Esophagus (tissue), 2 donors: Measurements from ENCODE around the gene PALM. TPM values are rescaled to one million over a fixed set of nuclear protein-coding genes. Genes with fewer than 3 reads are reported as not detected.

Source experiments
- H3K27ac ChIP-seq, 2 donors: one replicate each; pipeline ENCODE4 v1.5.1; 2013; ENCODE audit warnings: low read depth in 2 of 2, mild to moderate bottlenecking in 2 of 2, inconsistent platforms in 1 of 2, low read length in 1 of 2, moderate library complexity in 1 of 2
- H3K27me3 ChIP-seq, 2 donors: one replicate each; pipeline ENCODE4 v1.6.1; 2013; ENCODE audit warnings: low read length in 2 of 2, control low read depth in 1 of 2, mild to moderate bottlenecking in 1 of 2; ENCODE audit not compliant: insufficient read depth in 2 of 2, control insufficient read depth in 1 of 2
- H3K36me3 ChIP-seq, 2 donors: one replicate each; pipeline ENCODE4 v1.6.1; 2013; ENCODE audit warnings: low read length in 1 of 2; ENCODE audit not compliant: control insufficient read depth in 2 of 2, insufficient read depth in 2 of 2
- H3K4me1 ChIP-seq, 2 donors: one replicate each; pipeline ENCODE4 v1.6.1; 2013; ENCODE audit warnings: low read length in 1 of 2; ENCODE audit not compliant: control insufficient read depth in 2 of 2, insufficient read depth in 2 of 2
- H3K4me3 ChIP-seq, 2 donors: one replicate each; pipeline ENCODE4 v1.5.1; 2013; ENCODE audit warnings: low read length in 2 of 2, mild to moderate bottlenecking in 2 of 2, low read depth in 1 of 2, moderate library complexity in 1 of 2
- H3K9me3 ChIP-seq, 2 donors: one replicate each; pipeline ENCODE4 v1.6.1; 2013; ENCODE audit warnings: mild to moderate bottlenecking in 2 of 2, low read depth in 1 of 2, low read length in 1 of 2, moderate library complexity in 1 of 2; ENCODE audit not compliant: control insufficient read depth in 2 of 2, insufficient read depth in 1 of 2
- WGBS, 2 donors: extraction: QIAGEN DNeasy Blood & Tissue Kit; methylation state at CpG; one replicate each; pipeline ENCODE4 v1.1.7; 2013; 5-methylcytosine and 5-hydroxymethylcytosine counted together
- polyA plus RNA-seq, 2 donors: library from polyadenylated mRNA; stranded (reverse); fragments of 200-250 nt; gene quantifications; one replicate each; pipeline ENCODE4 v1.2.3, GENCODE V29; 2013
- donor health status: healthy with polysubstance abuse.
- donor health status: Bipolar disorder and iron deficiency.

Gene PALM, protein sequence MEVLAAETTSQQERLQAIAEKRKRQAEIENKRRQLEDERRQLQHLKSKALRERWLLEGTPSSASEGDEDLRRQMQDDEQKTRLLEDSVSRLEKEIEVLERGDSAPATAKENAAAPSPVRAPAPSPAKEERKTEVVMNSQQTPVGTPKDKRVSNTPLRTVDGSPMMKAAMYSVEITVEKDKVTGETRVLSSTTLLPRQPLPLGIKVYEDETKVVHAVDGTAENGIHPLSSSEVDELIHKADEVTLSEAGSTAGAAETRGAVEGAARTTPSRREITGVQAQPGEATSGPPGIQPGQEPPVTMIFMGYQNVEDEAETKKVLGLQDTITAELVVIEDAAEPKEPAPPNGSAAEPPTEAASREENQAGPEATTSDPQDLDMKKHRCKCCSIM
- polyA plus RNA-seq, result 1 to 10 TPM; 4.8 to 7.6 TPM

DNA sequence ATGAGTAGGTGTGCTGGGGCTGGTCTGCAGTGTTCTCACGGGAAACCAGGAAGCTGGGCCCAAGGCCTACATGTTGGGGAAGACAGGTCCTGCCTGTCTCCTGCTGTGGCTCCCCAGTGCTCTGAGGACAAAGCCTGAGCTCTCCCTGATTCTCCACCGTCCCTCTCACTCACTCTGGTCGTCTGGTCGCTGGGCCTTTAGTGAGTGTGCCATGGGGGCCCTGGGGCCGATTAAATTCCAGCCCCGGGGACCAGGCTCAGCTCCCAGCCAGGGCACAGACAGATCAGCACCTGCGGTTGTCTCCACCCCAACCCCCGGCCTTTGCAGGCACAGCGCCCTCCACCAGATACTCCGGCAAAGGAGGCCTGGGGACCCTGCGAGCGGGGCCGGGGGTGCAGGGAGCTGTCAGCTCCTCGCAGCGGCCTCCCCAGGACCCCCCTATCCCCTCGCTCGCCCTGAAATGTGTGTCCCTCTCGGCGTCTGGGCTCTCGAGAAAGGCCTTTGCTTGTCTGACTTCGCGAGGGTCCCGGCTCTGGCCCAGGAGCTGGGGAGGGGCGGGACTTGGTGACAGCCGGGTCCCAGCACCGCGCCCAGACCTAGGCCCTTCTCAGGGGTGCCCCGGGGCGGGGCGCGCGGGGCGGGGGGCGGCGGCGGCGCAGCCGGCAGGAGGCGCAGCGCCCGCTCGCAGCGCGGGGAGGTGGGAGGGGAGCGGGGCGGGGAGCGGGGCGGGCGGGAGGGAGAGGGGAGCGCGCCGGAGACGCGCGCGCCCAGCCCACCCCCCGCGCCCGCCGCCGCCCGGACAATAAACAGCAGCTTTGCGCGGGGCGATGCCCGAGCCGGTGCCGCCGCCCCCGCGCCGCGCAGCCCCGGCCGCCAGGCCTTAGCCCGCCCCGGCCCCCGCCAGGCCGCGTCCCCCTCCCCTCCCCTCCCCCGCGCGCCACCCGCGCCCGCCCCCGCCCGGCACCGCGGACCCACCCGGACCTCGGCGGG, at the start of gene PALM:
TSS of gene PALM (plus strand) at position 782 of the 990 bp plus-strand sequence. CDS start 212 bp downstream, outside the sequence.
- peaks cover 0 to 10% of the 10 kb centered on the region in 2 donors for H3K4me1 ChIP-seq
- H3K27ac ChIP-seq, result peak within 1 kb of the TSS; percentile 63 to 69
- H3K36me3 ChIP-seq, result no peaks in the 10 kb centered on the region
- H3K4me3 ChIP-seq, result peak within 1 kb of the TSS; percentile 51 to 58
- WGBS, 2 donors, result 7 to 15% methylated on average over 42 to 80 of the region's 93 CpGs
- H3K9me3 ChIP-seq, result peaks cover 6% of the 10 kb centered on the region in 2 donors
- H3K27me3 ChIP-seq, result peaks cover 0 to 3% of the 10 kb centered on the region in 2 donors

DNA sequence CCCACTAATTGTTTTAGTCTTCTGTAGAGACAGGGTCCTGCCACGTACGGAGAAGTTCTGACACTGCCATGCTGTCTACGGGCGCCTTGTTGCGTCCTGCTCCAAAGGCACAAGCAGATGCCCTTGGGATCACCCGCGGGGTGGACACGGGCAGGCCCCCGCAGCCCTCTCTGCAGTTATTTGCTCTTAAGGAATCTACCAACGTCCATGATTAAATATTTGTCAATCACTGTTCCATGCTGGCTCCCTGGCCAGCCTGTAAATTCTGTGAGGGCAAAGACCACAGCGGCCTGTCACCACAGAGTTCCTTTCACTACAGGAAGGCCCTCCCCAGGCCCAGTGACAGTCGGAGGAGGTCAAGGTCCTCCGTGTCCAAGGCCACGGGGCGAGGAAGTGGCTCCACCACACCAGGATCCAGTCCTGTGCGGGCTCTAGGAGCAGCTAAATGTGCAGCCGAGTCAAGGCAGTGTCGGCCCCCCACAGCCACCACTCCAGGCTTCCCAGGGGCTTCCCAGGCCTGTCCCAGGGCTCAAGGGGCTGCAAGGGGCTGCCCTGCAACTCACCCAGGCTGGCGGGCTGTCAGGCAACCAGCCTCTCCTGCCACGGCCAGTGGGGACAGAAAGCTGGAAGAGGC, 47.8 kb upstream of the PALM start:
- H3K9me3 ChIP-seq, result no peaks in the 10 kb centered on the region
- H3K36me3 ChIP-seq, result peaks cover 0 to 11% of the 10 kb centered on the region in 2 donors
- H3K27me3 ChIP-seq, result no peaks in the 10 kb centered on the region
- H3K4me3 ChIP-seq, result peak overlapping the region; percentile 98
- 21 to 22% methylated on average over 20 of the region's 20 CpGs for WGBS, 2 donors
- peak overlapping the region; percentile 85 to 97 for H3K27ac ChIP-seq
- H3K4me1 ChIP-seq, result peaks cover 25 to 49% of the 10 kb centered on the region in 2 donors

DNA sequence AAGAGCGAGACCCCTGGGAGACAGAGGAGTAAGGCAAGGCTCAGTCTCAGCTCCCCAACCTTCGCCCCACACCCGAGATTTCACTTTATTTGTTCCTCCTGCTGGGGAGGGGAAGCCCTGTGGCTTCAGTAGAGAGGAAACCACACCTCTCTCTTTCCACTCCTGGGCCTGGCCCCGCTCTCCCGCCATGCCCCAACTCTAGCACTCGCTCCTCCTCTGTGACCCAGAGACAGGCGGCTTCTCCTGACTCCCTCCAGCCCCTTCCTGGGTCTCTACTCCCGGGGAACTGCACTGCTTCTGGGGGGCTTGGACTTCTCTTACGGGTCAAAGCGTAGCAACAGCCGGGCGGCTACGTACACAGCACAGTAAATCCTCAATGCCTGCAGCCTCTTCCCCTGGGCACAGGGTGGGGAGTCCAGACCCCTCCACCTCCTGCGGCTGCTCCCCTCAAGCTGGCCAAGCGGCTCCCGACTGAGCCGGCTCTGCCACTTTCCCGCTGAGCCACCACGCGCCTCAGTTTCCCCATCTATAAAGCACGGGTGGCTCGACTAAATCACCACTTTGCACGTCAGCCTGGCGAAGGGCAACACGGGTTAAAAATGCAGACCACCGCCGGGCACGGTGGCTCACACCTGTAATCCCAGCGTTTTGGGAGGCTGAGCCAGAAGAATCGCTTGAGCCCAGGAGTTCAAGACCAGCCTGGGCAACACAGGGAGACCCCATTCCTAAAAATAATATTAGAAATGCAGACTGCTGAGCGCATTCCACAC, 47.1 kb upstream of the PALM start:
- H3K36me3 ChIP-seq, result peaks cover 0 to 11% of the 10 kb centered on the region in 2 donors
- H3K27me3 ChIP-seq, result no peaks in the 10 kb centered on the region
- peaks cover 25 to 49% of the 10 kb centered on the region in 2 donors for H3K4me1 ChIP-seq
- peak overlapping the region; percentile 85 to 97 for H3K27ac ChIP-seq
- WGBS, 2 donors, result 8 to 10% methylated on average over 31 of the region's 31 CpGs
- H3K9me3 ChIP-seq, result no peaks in the 10 kb centered on the region
- H3K4me3 ChIP-seq, result peak overlapping the region; percentile 98

DNA sequence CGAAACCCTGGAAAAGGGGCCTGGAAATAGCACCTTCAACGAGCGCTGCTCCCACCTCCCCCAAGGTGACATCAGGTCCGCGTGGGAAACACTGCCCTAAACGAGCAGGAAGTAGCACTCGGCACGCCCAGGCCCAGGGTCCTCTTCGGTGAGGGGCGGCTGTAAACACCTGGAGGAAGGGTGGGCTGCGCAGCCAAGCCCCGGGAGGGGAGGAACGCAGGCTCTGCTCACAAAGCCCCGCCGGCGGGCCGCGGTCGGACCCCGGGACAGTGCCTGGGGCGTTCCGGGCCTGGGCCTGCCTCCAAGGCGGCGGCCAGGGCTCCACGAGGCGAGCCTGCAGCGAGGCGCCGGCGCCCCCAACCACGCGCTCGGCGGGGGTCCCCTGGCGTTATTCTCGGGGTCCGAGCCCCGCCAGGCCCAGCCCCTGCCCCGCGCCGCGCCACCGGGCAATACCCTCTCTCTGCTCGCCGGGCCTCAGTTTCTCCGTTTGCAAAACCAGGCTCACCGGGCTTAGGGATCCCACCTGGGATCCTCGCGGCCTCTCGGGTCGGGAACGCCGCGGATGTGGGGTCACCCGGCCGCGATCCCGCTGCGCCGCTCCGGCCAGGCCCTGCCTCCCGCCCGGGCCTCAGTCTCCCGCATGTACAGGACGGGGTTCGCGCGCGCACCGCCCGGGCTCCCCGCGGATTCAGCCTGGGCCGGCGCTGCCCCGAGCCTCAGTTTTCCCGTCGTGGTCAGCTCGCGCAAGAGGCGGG, 46.4 kb upstream of the PALM start:
- Histone ChIP-seq H3K36me3 (peaks cover 0 to 6% of the 10 kb centered on the region in 2 donors), H3K9me3 (no peaks in the 10 kb centered on the region), H3K27me3 (no peaks in the 10 kb centered on the region), H3K4me3 (peak overlapping the region; percentile 98), H3K4me1 (peaks cover 25 to 44% of the 10 kb centered on the region in 2 donors), H3K27ac (peak overlapping the region; percentile 85 to 97)
- WGBS, 2 donors, result 0% methylated on average over 67 to 81 of the region's 81 CpGs

DNA sequence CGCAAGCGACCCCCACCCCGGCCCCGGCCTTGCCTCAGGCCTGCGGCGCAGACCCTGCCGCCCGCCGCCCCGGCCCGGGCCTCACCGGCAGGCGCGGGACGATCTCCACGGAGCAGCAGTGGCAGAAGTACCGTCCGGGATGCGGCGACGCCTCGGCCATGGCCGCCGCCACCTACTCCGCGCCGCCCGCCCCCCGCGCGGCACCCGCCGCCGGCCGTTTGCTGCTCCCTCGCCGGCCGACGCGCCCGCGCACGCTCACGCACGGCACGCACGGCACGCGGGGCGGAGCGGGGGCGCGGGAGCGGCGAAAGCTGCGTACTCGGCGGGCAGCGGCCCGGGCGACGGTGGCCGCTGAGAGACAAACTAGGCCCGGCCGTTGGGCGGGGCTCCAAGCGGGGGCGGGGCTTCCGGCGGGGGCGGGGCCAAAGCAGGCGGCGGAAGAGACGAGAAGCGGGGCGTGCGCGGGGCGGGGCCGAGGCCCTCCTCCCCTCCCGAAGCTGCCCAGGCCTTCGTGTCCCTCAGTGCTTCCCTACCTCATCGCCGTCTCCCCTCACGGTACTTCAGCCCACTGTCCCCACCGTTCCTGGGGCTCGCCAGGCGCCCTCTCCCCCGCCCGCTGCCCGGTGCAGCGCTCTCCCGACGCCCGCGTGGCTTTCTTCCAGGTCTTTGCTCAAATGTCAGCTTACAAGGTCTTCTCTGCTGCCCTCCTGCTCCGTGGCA, 45.6 kb upstream of the PALM start, which contains the start of gene RNF126:
TSS of gene RNF126 (minus strand) at position 253 of the 720 bp plus-strand sequence. CDS start at position 160, 93 bp downstream.
- H3K4me1 ChIP-seq, result peaks cover 22 to 40% of the 10 kb centered on the region in 2 donors
- WGBS, 2 donors, result 1 to 2% methylated on average over 54 to 97 of the region's 97 CpGs

DNA sequence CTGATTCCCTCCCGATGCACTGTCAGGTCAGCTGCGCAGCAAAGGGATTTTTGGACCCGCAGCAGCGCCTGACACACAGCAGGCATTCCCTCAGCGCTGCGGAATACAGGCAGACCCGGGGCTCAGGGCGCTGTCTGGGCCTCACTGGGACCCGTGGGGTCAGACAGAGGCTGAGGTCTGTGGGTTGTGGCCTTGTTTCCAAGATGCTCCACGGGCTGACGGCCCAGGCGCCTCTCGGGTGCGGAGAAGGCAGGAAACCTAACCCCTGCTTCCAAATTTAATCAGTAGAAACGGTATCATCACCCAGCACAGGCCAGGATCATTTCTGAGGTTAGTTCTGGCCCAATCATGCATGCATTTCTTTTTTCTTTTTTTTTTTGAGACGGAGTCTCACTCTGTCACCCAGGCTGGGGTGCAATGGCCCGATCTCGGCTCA, 45.0 kb upstream of the PALM start:
- peak overlapping the region; percentile 91 to 94 for H3K27ac ChIP-seq
- WGBS, 2 donors, result 46 to 55% methylated on average over 18 of the region's 18 CpGs
- H3K4me3 ChIP-seq, result peak overlapping the region; percentile 57 to 98
- H3K4me1 ChIP-seq, result peaks cover 19 to 35% of the 10 kb centered on the region in 2 donors
- H3K36me3 ChIP-seq, result no peaks in the 10 kb centered on the region
- no peaks in the 10 kb centered on the region for H3K27me3 ChIP-seq
- no peaks in the 10 kb centered on the region for H3K9me3 ChIP-seq

More for the DNA sequence above, 45.6 kb upstream of the PALM start, which contains the start of gene RNF126:
- no peaks in the 10 kb centered on the region for H3K9me3 ChIP-seq
- peak within 1 kb of the TSS; percentile 98 for H3K4me3 ChIP-seq
- H3K27ac ChIP-seq, result peak within 1 kb of the TSS; percentile 94 to 97
- H3K36me3 ChIP-seq, result peaks cover 0 to 1% of the 10 kb centered on the region in 2 donors
- H3K27me3 ChIP-seq, result no peaks in the 10 kb centered on the region

DNA sequence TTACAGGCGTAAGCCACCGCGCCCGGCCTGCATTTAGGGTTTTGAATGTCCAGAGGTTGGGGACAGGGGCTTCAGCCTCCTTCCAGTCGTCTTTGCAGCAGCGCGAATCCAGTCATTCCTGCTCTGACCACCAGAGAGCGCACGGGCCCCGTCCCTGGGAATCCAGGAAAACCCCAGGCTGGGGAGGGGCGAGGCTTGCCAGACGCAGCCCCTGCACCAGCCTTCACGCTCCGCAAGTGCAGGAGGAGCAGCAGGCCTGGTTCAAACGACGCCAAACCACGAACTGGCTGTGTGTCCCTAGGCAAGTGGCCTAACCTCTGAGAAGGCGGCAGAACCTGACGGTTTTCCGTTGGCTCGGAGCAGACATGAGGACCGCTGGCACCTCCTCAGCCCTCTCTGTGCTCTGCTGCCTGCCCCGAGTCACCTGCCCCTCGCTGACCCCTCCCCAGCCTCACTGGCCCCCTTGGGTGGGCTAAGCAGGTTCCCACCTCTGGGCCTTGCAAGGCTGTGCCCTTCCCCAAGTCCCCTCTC, 43.8 kb upstream of the PALM start:
- Histone ChIP-seq H3K27ac (no peak overlapping the region), H3K4me3 (no peak overlapping the region)
- 4 to 5% methylated on average over 24 of the region's 24 CpGs for WGBS, 2 donors

More for the DNA sequence above, 43.8 kb upstream of the PALM start:
- no peaks in the 10 kb centered on the region for H3K27me3 ChIP-seq
- H3K9me3 ChIP-seq, result no peaks in the 10 kb centered on the region
- peaks cover 11 to 23% of the 10 kb centered on the region in 2 donors for H3K4me1 ChIP-seq
- H3K36me3 ChIP-seq, result no peaks in the 10 kb centered on the region
